Measurements from ENCODE around the gene ABCD1.

- TF ChIP-seq CTCF (IDR thresholded peaks at IDR 0.05 in 4 of 5, conservative IDR thresholded peaks at IDR 0.05 in 1 of 5), result no peak
- TF ChIP-seq POLR2A (IDR thresholded peaks at IDR 0.05), result no peak
These were observed 43.5 kb upstream of the ABCD1 start for GRCh38 chrX:153681175-153681574.
